DND-41 (cell line): ENCODE measurements around the gene KLHL17.

Source experiments
- ATAC-seq: fragments of 200-7000 bp; cut with Tn5 transposase; 3 replicates; pipeline ENCODE4 v1.9.1; 2021; ENCODE audit warnings: low read depth; ENCODE audit not compliant: insufficient read depth
- DNase-seq: peaks from one replicate; pipeline ENCODE4 v3.0.0-alpha.2; 2020
- H2AFZ ChIP-seq: 2 replicates; pipeline ENCODE4 v1.6.0; 2012; ENCODE audit warnings: low read depth, low read length
- H3K27ac ChIP-seq: 2 replicates; pipeline ENCODE4 v1.5.1; 2012; ENCODE audit warnings: low read length, inconsistent platforms
- H3K27me3 ChIP-seq: fragments of 200-600 bp; sonication (generic); 2 replicates; pipeline ENCODE4 v1.6.0; 2012; ENCODE audit warnings: low read length, mild to moderate bottlenecking, inconsistent platforms; ENCODE audit not compliant: insufficient read depth, poor library complexity
- H3K36me3 ChIP-seq: 2 replicates; pipeline ENCODE4 v1.5.1; 2012; ENCODE audit warnings: low read length, inconsistent platforms; ENCODE audit not compliant: insufficient read depth
- H3K4me1 ChIP-seq: 2 replicates; pipeline ENCODE4 v1.5.1; 2012; ENCODE audit warnings: mild to moderate bottlenecking, low read length; ENCODE audit not compliant: insufficient read depth
- H3K4me2 ChIP-seq: 2 replicates; pipeline ENCODE4 v1.6.0; 2012; ENCODE audit warnings: mild to moderate bottlenecking, moderate library complexity, low read length, inconsistent platforms; ENCODE audit not compliant: insufficient read depth
- H3K4me3 ChIP-seq, 2 experiments: fragments of 200-600 bp in 1 of 2; shearing (Covaris generic) in 1 of 2; 2 replicates each; pipeline ENCODE4 v1.5.1; 2012 to 2016; ENCODE audit warnings: inconsistent platforms in 2 of 2, low read length in 2 of 2, mild to moderate bottlenecking in 2 of 2, low read depth in 1 of 2, moderate library complexity in 1 of 2
- H3K79me2 ChIP-seq: 2 replicates; pipeline ENCODE4 v1.6.0; 2012; ENCODE audit warnings: low read length, inconsistent platforms; ENCODE audit not compliant: insufficient read depth
- H3K9ac ChIP-seq: 2 replicates; pipeline ENCODE4 v1.6.0; 2012; ENCODE audit warnings: low read depth, mild to moderate bottlenecking, inconsistent platforms, low read length, moderate library complexity
- H3K9me3 ChIP-seq: 2 replicates; pipeline ENCODE4 v1.5.1; 2012; ENCODE audit warnings: low read length, moderate library complexity, mild to moderate bottlenecking, inconsistent platforms; ENCODE audit not compliant: insufficient read depth, severe bottlenecking
- H4K20me1 ChIP-seq: 2 replicates; pipeline ENCODE4 v1.6.0; 2012; ENCODE audit warnings: low read length; ENCODE audit not compliant: insufficient read depth
- CTCF ChIP-seq: IDR thresholded peaks from 2 replicates; pipeline ENCODE4 v1.5.1; 2012; ENCODE audit warnings: borderline replicate concordance, low read length, moderate library complexity, mild to moderate bottlenecking; ENCODE audit not compliant: poor library complexity, severe bottlenecking; ENCODE audit errors: extremely low read depth
- EZH2 ChIP-seq: IDR thresholded peaks from 3 replicates; pipeline ENCODE4 v1.6.1; 2012; ENCODE audit warnings: borderline replicate concordance, low read depth, mild to moderate bottlenecking, moderate library complexity, low read length, inconsistent platforms; ENCODE audit not compliant: severe bottlenecking

KLHL17 gene

GRCh38 chr1:964691-965525 is 4.5 kb downstream of the KLHL17 start:
- no peak for DNase-seq
- Histone ChIP-seq H3K4me2 (no peak overlapping the region), H3K79me2 (no peaks in the 10 kb centered on the region; the same call in 1 of the 2 replicates), H3K4me1 (peaks cover 27% of the 10 kb centered on the region), H3K9ac (no peak overlapping the region), H3K27me3 (peaks cover 5% of the 10 kb centered on the region), H3K4me3 (no peak overlapping the region), H3K36me3 (peaks cover 29% of the 10 kb centered on the region), H4K20me1 (peaks cover 26% of the 10 kb centered on the region), H2AFZ (no peak overlapping the region), H3K9me3 (no peaks in the 10 kb centered on the region), H3K27ac (no peak overlapping the region)
- TF ChIP-seq EZH2 (no peak), CTCF (no peak)
- no peak for ATAC-seq

GRCh38 chr1:965526-966134 is 5.2 kb downstream of the KLHL17 start:
- Histone ChIP-seq H3K27ac (no peak overlapping the region), H4K20me1 (peaks cover 26% of the 10 kb centered on the region)

GRCh38 chr1:966135-966703 is 5.8 kb downstream of the KLHL17 start, which contains the start of gene PLEKHN1:
PLEKHN1 (plus strand) TSS chr1:966482; CDS start chr1:966532, 50 bp downstream.
- H2AFZ ChIP-seq = peak within 1 kb of the TSS; percentile 77

More at GRCh38 chr1:965526-966134, 5.2 kb downstream of the KLHL17 start:
- TF ChIP-seq CTCF (no peak), EZH2 (no peak)
- ATAC-seq = no peak
- H3K9ac ChIP-seq = no peak overlapping the region
- no peak overlapping the region for H3K4me2 ChIP-seq
- H3K27me3 ChIP-seq = peaks cover 5% of the 10 kb centered on the region
- peaks cover 24% of the 10 kb centered on the region for H3K4me1 ChIP-seq
- no peak overlapping the region for H3K4me3 ChIP-seq
- H3K9me3 ChIP-seq = no peaks in the 10 kb centered on the region
- no peaks in the 10 kb centered on the region for H3K79me2 ChIP-seq
- no peak for DNase-seq
- H3K36me3 ChIP-seq = peaks cover 29% of the 10 kb centered on the region
- no peak overlapping the region for H2AFZ ChIP-seq

More at GRCh38 chr1:966135-966703, 5.8 kb downstream of the KLHL17 start, which contains the start of gene PLEKHN1:
- DNase-seq (no peak), ATAC-seq (peak; percentile 2; the same call in 1 of the 3 replicates)
- H3K4me3 ChIP-seq = peak within 1 kb of the TSS in 1 of 2 experiments; percentile 59; a peak in 2 of 4 replicates
- H3K9ac ChIP-seq = peak within 1 kb of the TSS; percentile 47
- peaks cover 20% of the 10 kb centered on the region for H3K4me1 ChIP-seq
- no peaks in the 10 kb centered on the region for H3K79me2 ChIP-seq
- H3K27me3 ChIP-seq = peaks cover 5% of the 10 kb centered on the region
- H3K27ac ChIP-seq = no peak within 1 kb of the TSS
- TF ChIP-seq CTCF (no peak), EZH2 (no peak)
- H3K4me2 ChIP-seq = peak within 1 kb of the TSS; percentile 97
- no peaks in the 10 kb centered on the region for H3K9me3 ChIP-seq
- peaks cover 25% of the 10 kb centered on the region for H4K20me1 ChIP-seq
- H3K36me3 ChIP-seq = peaks cover 29% of the 10 kb centered on the region
